B cell (primary cell): Measurements from ENCODE around the gene SYNPR. TPM values are rescaled to one million over a fixed set of nuclear protein-coding genes. Genes with fewer than 3 reads are reported as not detected.

ENCODE experiments used
- ATAC-seq: fragments of 200-7000 bp; cut with Tn5 transposase; one replicate; pipeline ENCODE4 v1.10.0; 2021; ENCODE audit warnings: low read depth, mild to moderate bottlenecking, moderate number of reproducible peaks, moderate library complexity
- CTCF ChIA-PET: fragments of 350-600 bp; sonication (Branson Sonifier 250); formaldehyde crosslinking; loops from one replicate; lab custom pipeline; 2021; ENCODE audit warnings: antibody characterized with exemption, inconsistent platforms; lab: Charles Lee
- POLR2A ChIA-PET: fragments of 350-600 bp; sonication (Branson Sonifier 250); formaldehyde crosslinking; loops from one replicate; lab custom pipeline; 2021; ENCODE audit warnings: antibody characterized with exemption; lab: Charles Lee
- DNase-seq: peaks from one replicate; pipeline ENCODE4 v3.0.0; 2013
- H2AFZ ChIP-seq: 2 replicates; pipeline ENCODE4 v1.6.1; 2012; ENCODE audit warnings: mild to moderate bottlenecking, low read depth, low read length; ENCODE audit not compliant: insufficient read depth, poor library complexity, severe bottlenecking
- H3K27ac ChIP-seq, 2 donors: 1 replicate in 1 of 2; 2 replicates in 1 of 2; pipeline ENCODE4 v1.5.1; 2012 to 2013; ENCODE audit warnings: low read length in 2 of 2, mild to moderate bottlenecking in 2 of 2, moderate library complexity in 1 of 2
- H3K27me3 ChIP-seq, 4 experiments: fragments of 200-600 bp in 1 of 4; sonication (generic) in 1 of 4; replicated peaks in 1 of 4; 1 replicate in 2 of 4; 2 replicates in 2 of 4; pipeline versions ENCODE4 v1.6.1 to v1.7.0; 2013 to 2016; ENCODE audit warnings: low read length in 3 of 4, mild to moderate bottlenecking in 2 of 4, mixed read lengths in 1 of 4, moderate library complexity in 1 of 4; ENCODE audit not compliant: insufficient read depth in 4 of 4, control insufficient read depth in 3 of 4; ENCODE audit errors: control extremely low read depth in 1 of 4
- H3K36me3 ChIP-seq, 2 experiments: replicated peaks in 1 of 2; 1 replicate in 1 of 2; 2 replicates in 1 of 2; pipeline versions ENCODE4 v1.6.1 to v1.7.1; 2013; ENCODE audit warnings: low read length in 1 of 2; ENCODE audit not compliant: insufficient read depth in 2 of 2, control insufficient read depth in 1 of 2; ENCODE audit errors: control extremely low read depth in 1 of 2, extremely low read depth in 1 of 2
- H3K4me1 ChIP-seq, 2 donors: fragments of 200-600 bp in 1 of 2; sonication (generic) in 1 of 2; 1 replicate in 1 of 2; 2 replicates in 1 of 2; pipeline versions ENCODE4 v1.5.1 to v1.6.1; 2013 to 2017; ENCODE audit warnings: low read length in 2 of 2; ENCODE audit not compliant: control insufficient read depth in 2 of 2, insufficient read depth in 2 of 2
- H3K4me2 ChIP-seq: replicated peaks from 2 replicates; pipeline ENCODE3; 2012; ENCODE audit warnings: mild to moderate bottlenecking, low read depth, low read length; ENCODE audit not compliant: poor library complexity, severe bottlenecking
- H3K4me3 ChIP-seq, 5 experiments: fragments of 200-600 bp in 1 of 5; sonication (generic) in 1 of 5; 1 replicate in 3 of 5; 2 replicates in 2 of 5; pipeline versions ENCODE4 v1.5.1 to v1.7.0; 2011 to 2016; ENCODE audit warnings: low read length in 4 of 5, mild to moderate bottlenecking in 4 of 5, low read depth in 2 of 5, control low read depth in 1 of 5, moderate library complexity in 1 of 5; ENCODE audit not compliant: insufficient read depth in 1 of 5; ENCODE audit errors: control extremely low read depth in 1 of 5, extremely low read depth in 1 of 5
- H3K79me2 ChIP-seq: fragments of 200-600 bp; sonication (generic); one replicate; pipeline ENCODE4 v1.6.0; 2016; ENCODE audit warnings: low read length; ENCODE audit not compliant: control insufficient read depth, insufficient read depth
- H3K9ac ChIP-seq: fragments of 200-600 bp; sonication (generic); 2 replicates; pipeline ENCODE4 v1.6.1; 2017; ENCODE audit warnings: mild to moderate bottlenecking, low read length, moderate library complexity
- H3K9me3 ChIP-seq, 3 donors: one replicate each; pipeline versions ENCODE4 v1.6.1 to v1.7.1; 2013; ENCODE audit warnings: low read length in 2 of 3; ENCODE audit not compliant: control insufficient read depth in 2 of 3, insufficient read depth in 1 of 3; ENCODE audit errors: control extremely low read depth in 1 of 3
- H4K20me1 ChIP-seq: 2 replicates; pipeline ENCODE4 v1.6.0; 2012; ENCODE audit warnings: mild to moderate bottlenecking, low read length; ENCODE audit not compliant: insufficient read depth, control insufficient read depth, poor library complexity, severe bottlenecking
- H3K27ac Mint-ChIP-seq: one replicate; pipeline ENCODE4 v1.8.0; 2021; ENCODE audit warnings: mixed read lengths
- H3K27me3 Mint-ChIP-seq: one replicate; pipeline ENCODE4 v1.8.0; 2021; ENCODE audit warnings: mixed read lengths
- H3K4me1 Mint-ChIP-seq: one replicate; pipeline ENCODE4 v1.8.0; 2021; ENCODE audit warnings: mixed read lengths
- H3K4me3 Mint-ChIP-seq: one replicate; pipeline ENCODE4 v1.8.0; 2021; ENCODE audit warnings: mixed read lengths
- H3K9me3 Mint-ChIP-seq: one replicate; pipeline ENCODE4 v1.8.0; 2022; ENCODE audit warnings: mixed read lengths; ENCODE audit not compliant: insufficient read depth
- CTCF ChIP-seq: fragments of 200-600 bp; IDR thresholded peaks from one replicate; pipeline ENCODE4 v1.8.0; 2022; ENCODE audit warnings: antibody characterized with exemption, mild to moderate bottlenecking
- EZH2 ChIP-seq: IDR thresholded peaks from 2 replicates; pipeline ENCODE4 v1.6.1; 2012; ENCODE audit warnings: borderline replicate concordance, low read depth, mild to moderate bottlenecking, moderate library complexity, low read length; ENCODE audit not compliant: insufficient read depth, poor library complexity, severe bottlenecking
- WGBS: methylation state at CpG from one replicate; pipeline ENCODE4 v1.1.5; 2013; ENCODE audit warnings: missing lambda C conversion rate; ENCODE audit not compliant: insufficient coverage; 5-methylcytosine and 5-hydroxymethylcytosine counted together
- intact Hi-C: fragments of 100-400 bp; cut with micrococcal nuclease; formaldehyde crosslinking; loops from one replicate; pipeline ENCODE4 v1.10.0; 2022
- polyA plus RNA-seq: library from polyadenylated mRNA; depleted of rRNA; stranded (reverse); fragments of >200 nt; gene quantifications from 2 replicates; pipeline ENCODE4 v1.2.3, GENCODE V29; 2012
- total RNA-seq, 2 donors: library from RNA; stranded (reverse); fragments of 120-200 nt in 1 of 2; gene quantifications; 1 replicate in 1 of 2; 2 replicates in 1 of 2; pipeline versions ENCODE4 v1.2.3 to v1.2.4, GENCODE V29; 2013 to 2022

Gene SYNPR
- total and polyA plus RNA-seq, 2 donors (not counting 1 experiment from before 2014, with no cell fraction given), result not detected

- intact Hi-C loops, result no loop called here
Measured at GRCh38 chr3:63565220-63565619, 287.1 kb downstream of the SYNPR start.

GRCh38 chr3:63571682-63572081, 293.6 kb downstream of the SYNPR start:
- TF ChIP-seq CTCF (no peak), EZH2 (no peak)
- H4K20me1 ChIP-seq, result no peaks in the 10 kb centered on the region
- H3K79me2 ChIP-seq, result no peaks in the 10 kb centered on the region
- H2AFZ ChIP-seq, result no peak overlapping the region
- ChIA-PET CTCF (no interaction called here), POLR2A (no interaction called here)
- H3K27ac Mint-ChIP-seq, result no peak overlapping the region
- no peaks in the 10 kb centered on the region for H3K27me3 ChIP-seq
- DNase-seq, result no peak
- no peak for ATAC-seq
- intact Hi-C loops, result no loop called here
- H3K4me1 ChIP-seq, result no peaks in the 10 kb centered on the region
- no peaks in the 10 kb centered on the region for H3K36me3 ChIP-seq
- H3K27me3 Mint-ChIP-seq, result peaks cover 3% of the 10 kb centered on the region
- H3K9me3 Mint-ChIP-seq, result peaks cover 4% of the 10 kb centered on the region
- H3K9me3 ChIP-seq, result no peaks in the 10 kb centered on the region
- no peak overlapping the region for H3K9ac ChIP-seq
- H3K27ac ChIP-seq, result no peak overlapping the region
- 29% methylated on average over 1 of the region's 3 CpGs for WGBS
- H3K4me1 Mint-ChIP-seq, result no peaks in the 10 kb centered on the region
- H3K4me3 Mint-ChIP-seq, result no peak overlapping the region
- no peak overlapping the region for H3K4me2 ChIP-seq
- no peak overlapping the region for H3K4me3 ChIP-seq

More at GRCh38 chr3:63565220-63565619, 287.1 kb downstream of the SYNPR start:
- no peaks in the 10 kb centered on the region for H3K27me3 ChIP-seq
- no peaks in the 10 kb centered on the region for H3K36me3 ChIP-seq
- no peaks in the 10 kb centered on the region for H3K79me2 ChIP-seq
- no peaks in the 10 kb centered on the region for H3K9me3 ChIP-seq
- TF ChIP-seq CTCF (no peak), EZH2 (no peak)
- no peak overlapping the region for H2AFZ ChIP-seq
- no peak overlapping the region for H3K4me3 Mint-ChIP-seq
- no peak for ATAC-seq
- no peak overlapping the region for H3K27ac ChIP-seq
- CTCF ChIA-PET, result no interaction called here
- H3K4me2 ChIP-seq, result no peak overlapping the region
- H3K4me1 Mint-ChIP-seq, result no peaks in the 10 kb centered on the region
- H3K9ac ChIP-seq, result no peak overlapping the region
- no peak overlapping the region for H3K4me3 ChIP-seq
- POLR2A ChIA-PET, result no interaction called here
- H3K4me1 ChIP-seq, result no peaks in the 10 kb centered on the region
- H3K27me3 Mint-ChIP-seq, result no peaks in the 10 kb centered on the region
- H4K20me1 ChIP-seq, result no peaks in the 10 kb centered on the region
- no peak overlapping the region for H3K27ac Mint-ChIP-seq
- 92% methylated on average over 2 of the region's 6 CpGs for WGBS
- DNase-seq, result no peak
- no peaks in the 10 kb centered on the region for H3K9me3 Mint-ChIP-seq
